Osteoblast (primary cell): Measurements from ENCODE around the gene PYCARD. TPM values are rescaled to one million over a fixed set of nuclear protein-coding genes. Genes with fewer than 3 reads are reported as not detected.

Experiments used
- DNase-seq: peaks from one replicate; pipeline ENCODE4 v3.0.0; 2011; ENCODE audit warnings: low spot score, mixed read lengths; ENCODE audit not compliant: insufficient read length; ENCODE audit errors: missing footprints
- H2AFZ ChIP-seq: 2 replicates; pipeline ENCODE4 v1.6.0; 2011; ENCODE audit warnings: mild to moderate bottlenecking, low read length
- H3K27ac ChIP-seq: 2 replicates; pipeline ENCODE4 v1.5.1; 2011; ENCODE audit warnings: mild to moderate bottlenecking, low read depth, low read length, moderate library complexity
- H3K27me3 ChIP-seq: 2 replicates; pipeline ENCODE4 v1.6.0; 2012; ENCODE audit warnings: mild to moderate bottlenecking, control low read depth, inconsistent platforms, low read length, moderate library complexity; ENCODE audit not compliant: insufficient read depth
- H3K36me3 ChIP-seq: 2 replicates; pipeline ENCODE4 v1.5.1; 2011; ENCODE audit warnings: mild to moderate bottlenecking, low read length, control low read depth, moderate library complexity; ENCODE audit not compliant: insufficient read depth
- H3K4me1 ChIP-seq: 2 replicates; pipeline ENCODE4 v1.5.1; 2011; ENCODE audit warnings: mild to moderate bottlenecking, low read length, control low read depth, moderate library complexity; ENCODE audit not compliant: insufficient read depth
- H3K4me2 ChIP-seq: 2 replicates; pipeline ENCODE4 v1.6.0; 2011; ENCODE audit warnings: mild to moderate bottlenecking, low read length; ENCODE audit not compliant: insufficient read depth
- H3K4me3 ChIP-seq: fragments of 200-600 bp; sonication (generic); 3 replicates; pipeline ENCODE4 v1.5.1; 2012; ENCODE audit warnings: mild to moderate bottlenecking, low read length, inconsistent platforms; ENCODE audit not compliant: insufficient read depth
- H3K79me2 ChIP-seq: 2 replicates; pipeline ENCODE4 v1.6.0; 2012; ENCODE audit warnings: mild to moderate bottlenecking, low read length, control low read depth, inconsistent platforms; ENCODE audit not compliant: insufficient read depth
- H3K9me3 ChIP-seq: 2 replicates; pipeline ENCODE4 v1.5.1; 2011; ENCODE audit warnings: low read depth, low read length, control low read depth
- H4K20me1 ChIP-seq: 2 replicates; pipeline ENCODE4 v1.6.0; 2012; ENCODE audit warnings: mild to moderate bottlenecking, low read length, control low read depth; ENCODE audit not compliant: insufficient read depth
- total RNA-seq: library from RNA; depleted of rRNA; stranded (reverse); fragments of >200 nt; gene quantifications from 2 replicates; pipeline ENCODE4 v1.2.3, GENCODE V29; 2012
- TF ChIP-seq, protein P1 (sequence below): IDR thresholded peaks from 2 replicates; pipeline ENCODE4 v1.5.1; 2011; ENCODE audit warnings: mild to moderate bottlenecking, low read depth, low read length, moderate library complexity; ENCODE audit errors: extremely low read depth

Gene PYCARD
- total RNA-seq, 1 donor, result 61.5 TPM

DNA sequence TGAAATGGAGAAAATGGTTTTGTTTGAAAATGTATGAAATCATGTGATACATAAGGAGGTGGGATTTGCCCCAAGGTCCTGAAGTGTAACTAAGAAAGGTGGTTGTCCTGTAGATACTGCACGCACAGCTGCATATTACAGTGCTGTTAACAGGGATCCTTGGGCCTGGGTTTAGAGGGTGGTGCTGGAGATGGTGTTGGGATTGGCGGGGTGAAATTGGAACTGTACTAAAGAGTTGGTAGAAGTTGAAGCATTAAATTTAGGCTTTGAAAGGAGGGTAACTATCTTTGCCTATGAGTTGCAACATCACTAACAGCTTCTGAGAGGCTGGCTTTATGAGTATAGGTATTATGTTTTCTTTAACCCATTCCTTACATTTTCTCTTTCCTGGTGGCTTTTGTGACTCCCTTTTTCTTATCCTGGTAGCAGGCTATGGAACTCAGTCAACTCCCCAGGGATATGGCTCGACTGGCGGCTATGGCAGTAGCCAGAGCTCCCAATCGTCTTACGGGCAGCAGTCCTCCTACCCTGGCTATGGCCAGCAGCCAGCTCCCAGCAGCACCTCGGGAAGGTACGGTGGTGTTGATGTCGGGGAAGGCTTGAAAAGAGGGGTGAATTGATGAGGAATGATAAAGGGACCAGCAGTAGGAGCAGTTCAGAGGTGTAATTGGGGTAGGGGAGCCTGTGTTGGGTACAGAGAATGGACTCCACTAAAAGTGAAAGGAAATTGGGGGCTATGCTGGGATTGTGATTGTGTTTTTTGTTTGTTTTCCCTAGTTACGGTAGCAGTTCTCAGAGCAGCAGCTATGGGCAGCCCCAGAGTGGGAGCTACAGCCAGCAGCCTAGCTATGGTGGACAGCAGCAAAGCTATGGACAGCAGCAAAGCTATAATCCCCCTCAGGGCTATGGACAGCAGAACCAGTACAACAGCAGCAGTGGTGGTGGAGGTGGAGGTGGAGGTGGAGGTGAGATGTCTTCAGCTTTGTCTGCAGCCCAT lies 18.8 kb downstream of the PYCARD start:
- no peaks in the 10 kb centered on the region for H3K27me3 ChIP-seq
- peak overlapping the region; percentile 99 for H3K4me3 ChIP-seq
- H4K20me1 ChIP-seq, result peaks cover 67% of the 10 kb centered on the region
- H2AFZ ChIP-seq, result no peak overlapping the region
- H3K36me3 ChIP-seq, result peaks cover 67% of the 10 kb centered on the region
- H3K9me3 ChIP-seq, result no peaks in the 10 kb centered on the region
- H3K27ac ChIP-seq, result peak overlapping the region; percentile 20
- peaks cover 40% of the 10 kb centered on the region for H3K4me1 ChIP-seq
- DNase-seq, result peak; percentile 73
- H3K4me2 ChIP-seq, result peak overlapping the region; percentile 97
- TF ChIP-seq, protein P1, sequence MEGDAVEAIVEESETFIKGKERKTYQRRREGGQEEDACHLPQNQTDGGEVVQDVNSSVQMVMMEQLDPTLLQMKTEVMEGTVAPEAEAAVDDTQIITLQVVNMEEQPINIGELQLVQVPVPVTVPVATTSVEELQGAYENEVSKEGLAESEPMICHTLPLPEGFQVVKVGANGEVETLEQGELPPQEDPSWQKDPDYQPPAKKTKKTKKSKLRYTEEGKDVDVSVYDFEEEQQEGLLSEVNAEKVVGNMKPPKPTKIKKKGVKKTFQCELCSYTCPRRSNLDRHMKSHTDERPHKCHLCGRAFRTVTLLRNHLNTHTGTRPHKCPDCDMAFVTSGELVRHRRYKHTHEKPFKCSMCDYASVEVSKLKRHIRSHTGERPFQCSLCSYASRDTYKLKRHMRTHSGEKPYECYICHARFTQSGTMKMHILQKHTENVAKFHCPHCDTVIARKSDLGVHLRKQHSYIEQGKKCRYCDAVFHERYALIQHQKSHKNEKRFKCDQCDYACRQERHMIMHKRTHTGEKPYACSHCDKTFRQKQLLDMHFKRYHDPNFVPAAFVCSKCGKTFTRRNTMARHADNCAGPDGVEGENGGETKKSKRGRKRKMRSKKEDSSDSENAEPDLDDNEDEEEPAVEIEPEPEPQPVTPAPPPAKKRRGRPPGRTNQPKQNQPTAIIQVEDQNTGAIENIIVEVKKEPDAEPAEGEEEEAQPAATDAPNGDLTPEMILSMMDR, result no peak
- H3K79me2 ChIP-seq, result peaks cover 94% of the 10 kb centered on the region

DNA sequence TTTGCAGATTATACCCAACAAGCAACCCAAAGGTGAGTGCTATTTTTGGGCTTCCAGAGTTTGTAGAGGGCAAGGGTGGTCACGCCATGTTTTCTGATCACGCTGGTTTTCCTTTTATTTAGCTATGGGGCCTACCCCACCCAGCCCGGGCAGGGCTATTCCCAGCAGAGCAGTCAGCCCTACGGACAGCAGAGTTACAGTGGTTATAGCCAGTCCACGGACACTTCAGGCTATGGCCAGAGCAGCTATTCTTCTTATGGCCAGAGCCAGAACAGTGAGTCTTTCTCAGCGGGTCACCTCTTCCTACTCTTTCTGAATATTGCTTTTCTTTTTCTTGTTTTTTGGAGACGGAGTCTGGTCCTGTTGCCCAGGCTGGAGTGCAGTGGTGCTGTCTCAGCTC lies 20.2 kb downstream of the PYCARD start:
- TF ChIP-seq, protein P1, result no peak
- Histone ChIP-seq H4K20me1 (peaks cover 55% of the 10 kb centered on the region), H3K27me3 (no peaks in the 10 kb centered on the region), H2AFZ (no peak overlapping the region), H3K36me3 (peaks cover 54% of the 10 kb centered on the region), H3K4me1 (peaks cover 40% of the 10 kb centered on the region), H3K4me2 (peak overlapping the region; percentile 97), H3K79me2 (peaks cover 81% of the 10 kb centered on the region), H3K27ac (peak overlapping the region; percentile 52), H3K4me3 (peak overlapping the region; percentile 99), H3K9me3 (no peaks in the 10 kb centered on the region)
- peak; percentile 90 for DNase-seq

DNA sequence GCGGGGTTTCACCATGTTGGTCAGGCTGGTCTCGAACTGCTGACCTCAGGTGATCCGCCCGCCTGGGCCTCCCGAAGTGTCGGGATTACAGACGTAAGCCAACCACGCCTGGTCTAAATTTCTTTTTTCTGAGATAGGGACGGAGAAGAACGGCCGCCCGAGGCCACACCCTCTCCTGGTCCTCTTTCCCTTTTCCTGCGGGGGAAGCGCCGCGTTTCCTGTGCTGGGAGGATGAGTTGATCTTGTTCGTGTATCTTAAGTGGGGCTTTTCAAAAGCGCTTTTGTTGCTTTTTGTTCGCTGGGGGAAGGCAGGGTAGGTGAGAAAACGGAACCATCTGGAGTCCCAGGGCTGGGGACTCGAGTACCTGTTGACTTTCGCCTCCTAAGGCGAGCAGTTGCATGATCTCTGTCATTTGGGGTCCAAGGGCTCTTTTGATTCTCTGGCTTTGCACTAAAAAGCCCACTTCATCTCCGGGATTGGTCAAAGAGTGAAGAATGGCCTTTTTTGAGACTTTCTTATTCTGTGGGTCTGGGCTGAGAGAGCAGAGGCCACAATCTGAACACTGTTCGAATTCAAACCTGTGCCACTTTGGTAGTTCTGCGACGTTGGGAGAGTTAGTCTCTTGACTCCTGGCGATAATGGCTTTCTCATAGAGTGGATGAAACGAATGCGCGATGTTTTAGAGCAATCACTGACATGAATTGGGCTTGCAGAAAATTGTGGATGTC lies 21.3 kb downstream of the PYCARD start:
- H3K79me2 ChIP-seq, result peaks cover 70% of the 10 kb centered on the region
- H3K4me2 ChIP-seq, result peak overlapping the region; percentile 97
- peak overlapping the region; percentile 99 for H3K4me3 ChIP-seq
- peak; percentile 92 for DNase-seq
- H2AFZ ChIP-seq, result no peak overlapping the region
- TF ChIP-seq, protein P1, result no peak
- H3K36me3 ChIP-seq, result peaks cover 43% of the 10 kb centered on the region
- no peaks in the 10 kb centered on the region for H3K27me3 ChIP-seq
- peaks cover 40% of the 10 kb centered on the region for H3K4me1 ChIP-seq
- H4K20me1 ChIP-seq, result peaks cover 47% of the 10 kb centered on the region
- H3K27ac ChIP-seq, result peak overlapping the region; percentile 100
- H3K9me3 ChIP-seq, result no peaks in the 10 kb centered on the region
